HepG2 (cell line): ENCODE results near the gene NDOR1. TPM values are rescaled to one million over a fixed set of nuclear protein-coding genes. Genes with fewer than 3 reads are reported as not detected.

Source experiments
- ARHGAP35 ChIP-seq: sonication (generic); formaldehyde crosslinking; IDR thresholded peaks from 2 replicates; pipeline ENCODE4 v1.9.0; 2022; ENCODE audit warnings: mild to moderate bottlenecking, inconsistent platforms, moderate library complexity, missing genetic modification reagents, borderline replicate concordance
- MAFK ChIP-seq, 2 experiments: IDR thresholded peaks in 1 of 2; conservative IDR thresholded peaks in 1 of 2; 2 replicates each; pipeline ENCODE4 v1.6.1; 2011; ENCODE audit warnings: improper control_type of control experiment in 2 of 2, low read length in 2 of 2
- PHF8 ChIP-seq: sonication (generic); formaldehyde crosslinking; IDR thresholded peaks from 2 replicates; pipeline ENCODE4 v1.5.0; 2020; ENCODE audit warnings: missing genetic modification reagents
- ZNF335 ChIP-seq: sonication (generic); formaldehyde crosslinking; IDR thresholded peaks from 2 replicates; pipeline ENCODE4 v1.4.0; 2020; ENCODE audit warnings: missing genetic modification reagents
- ZNF703 ChIP-seq: sonication (generic); formaldehyde crosslinking; IDR thresholded peaks from 2 replicates; pipeline ENCODE4 v1.5.1; 2020; ENCODE audit warnings: missing genetic modification reagents, mild to moderate bottlenecking, moderate library complexity, borderline replicate concordance
- polyA plus RNA-seq, 8 experiments: library from polyadenylated mRNA; depleted of rRNA in 3 of 8; stranded (reverse) in 7 of 8; unstranded in 1 of 8; fragments of >200 nt; fragmentation: Illumina TruSeq in 4 of 8; extraction: Trizol in 4 of 8; gene quantifications; 2 replicates each; pipeline versions ENCODE4 v1.2.1 to v1.2.3, GENCODE V29; 2011 to 2016; ENCODE audit warnings: low read depth in 4 of 8, missing spikeins in 1 of 8, mixed read lengths in 1 of 8; ENCODE audit not compliant: insufficient read depth in 1 of 8
- total RNA-seq, 5 experiments: library from RNA; depleted of rRNA; stranded (reverse); fragments of >200 nt; fragmentation: Illumina TruSeq; extraction: Trizol; gene quantifications; 2 replicates each; pipeline ENCODE4 v1.2.3, GENCODE V29; 2016; ENCODE audit warnings: low read depth in 1 of 5
- TF ChIP-seq, protein P1 (sequence below): sonication (generic); formaldehyde crosslinking; IDR thresholded peaks from 2 replicates; pipeline ENCODE4 v1.9.0; 2021; ENCODE audit warnings: missing genetic modification reagents, borderline replicate concordance
- TF ChIP-seq, protein P2 (sequence below): IDR thresholded peaks from 2 replicates; pipeline ENCODE4 v1.6.1; 2016; ENCODE audit warnings: low read depth, borderline replicate concordance
- TF ChIP-seq, protein P3 (sequence below): sonication (generic); formaldehyde crosslinking; IDR thresholded peaks from 2 replicates; pipeline ENCODE4 v1.4.0; 2020; ENCODE audit warnings: missing genetic modification reagents
- TF ChIP-seq, protein P4 (sequence below): sonication (generic); formaldehyde crosslinking; IDR thresholded peaks from 2 replicates; pipeline ENCODE4 v1.5.0; 2020; ENCODE audit warnings: mild to moderate bottlenecking, missing genetic modification reagents
- TF ChIP-seq, protein P5 (sequence below): sonication (generic); formaldehyde crosslinking; IDR thresholded peaks from 2 replicates; pipeline ENCODE4 v1.4.0; 2020; ENCODE audit warnings: missing genetic modification reagents

NDOR1 gene
- total and polyA plus RNA-seq, 2 of the 13 experiments (the other 11 are each of a cell fraction or from before 2014, with no cell fraction given), result 3.6 to 8.7 TPM

DNA sequence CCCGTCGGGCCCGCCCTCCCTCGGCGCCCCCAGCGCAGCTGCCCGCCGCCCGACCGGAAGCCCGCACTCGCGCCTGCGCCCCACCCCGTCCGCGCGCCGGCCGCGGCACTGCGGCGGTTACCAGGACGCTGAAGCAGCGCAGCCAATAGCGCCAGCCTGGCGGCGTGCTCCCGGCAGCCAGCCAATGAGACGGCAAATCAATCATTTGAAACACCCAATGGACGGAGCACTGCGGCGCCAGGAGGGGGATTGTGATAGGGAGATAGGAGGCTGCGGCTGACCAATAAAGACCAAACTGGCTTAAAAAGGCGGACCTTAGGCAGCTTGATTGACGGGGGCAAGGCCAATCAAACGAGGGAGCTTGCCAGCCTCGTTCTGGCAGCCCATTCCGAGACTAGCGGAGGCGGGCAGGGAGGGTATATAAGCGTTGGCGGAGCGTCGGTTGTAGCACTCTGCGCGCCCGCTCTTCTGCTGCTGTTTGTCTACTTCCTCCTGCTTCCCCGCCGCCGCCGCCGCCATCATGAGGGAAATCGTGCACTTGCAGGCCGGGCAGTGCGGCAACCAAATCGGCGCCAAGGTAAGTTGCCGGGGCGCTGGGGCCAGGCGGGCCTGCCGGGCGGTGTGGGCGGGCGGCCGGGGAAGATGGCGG, 35.5 kb downstream of the NDOR1 start, which contains the start of gene TUBB4B (continued):
- TF ChIP-seq, protein P1, sequence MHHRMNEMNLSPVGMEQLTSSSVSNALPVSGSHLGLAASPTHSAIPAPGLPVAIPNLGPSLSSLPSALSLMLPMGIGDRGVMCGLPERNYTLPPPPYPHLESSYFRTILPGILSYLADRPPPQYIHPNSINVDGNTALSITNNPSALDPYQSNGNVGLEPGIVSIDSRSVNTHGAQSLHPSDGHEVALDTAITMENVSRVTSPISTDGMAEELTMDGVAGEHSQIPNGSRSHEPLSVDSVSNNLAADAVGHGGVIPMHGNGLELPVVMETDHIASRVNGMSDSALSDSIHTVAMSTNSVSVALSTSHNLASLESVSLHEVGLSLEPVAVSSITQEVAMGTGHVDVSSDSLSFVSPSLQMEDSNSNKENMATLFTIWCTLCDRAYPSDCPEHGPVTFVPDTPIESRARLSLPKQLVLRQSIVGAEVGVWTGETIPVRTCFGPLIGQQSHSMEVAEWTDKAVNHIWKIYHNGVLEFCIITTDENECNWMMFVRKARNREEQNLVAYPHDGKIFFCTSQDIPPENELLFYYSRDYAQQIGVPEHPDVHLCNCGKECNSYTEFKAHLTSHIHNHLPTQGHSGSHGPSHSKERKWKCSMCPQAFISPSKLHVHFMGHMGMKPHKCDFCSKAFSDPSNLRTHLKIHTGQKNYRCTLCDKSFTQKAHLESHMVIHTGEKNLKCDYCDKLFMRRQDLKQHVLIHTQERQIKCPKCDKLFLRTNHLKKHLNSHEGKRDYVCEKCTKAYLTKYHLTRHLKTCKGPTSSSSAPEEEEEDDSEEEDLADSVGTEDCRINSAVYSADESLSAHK, result no peak
- no peak for TF ChIP-seq ZNF335 (CRISPR knock-in tag)
- no peak for TF ChIP-seq ZNF703
- no peak; the same call in 1 of the 2 replicates for TF ChIP-seq ARHGAP35
- no peak for TF ChIP-seq MAFK (conservative IDR thresholded peaks at IDR 0.05 in 1 of 2, IDR thresholded peaks at IDR 0.05 in 1 of 2; ENCODE audit: low read length in 2 of 2)
- TF ChIP-seq, protein P2, sequence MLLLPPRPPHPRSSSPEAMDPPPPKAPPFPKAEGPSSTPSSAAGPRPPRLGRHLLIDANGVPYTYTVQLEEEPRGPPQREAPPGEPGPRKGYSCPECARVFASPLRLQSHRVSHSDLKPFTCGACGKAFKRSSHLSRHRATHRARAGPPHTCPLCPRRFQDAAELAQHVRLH (CRISPR knock-in tag), result 0 out of 2 replicates have a peak, but pooled peaks have one; percentile 54
- no peak; the same call in 1 of the 2 replicates for TF ChIP-seq PHF8 (CRISPR knock-in tag)
- TF ChIP-seq, protein P3, sequence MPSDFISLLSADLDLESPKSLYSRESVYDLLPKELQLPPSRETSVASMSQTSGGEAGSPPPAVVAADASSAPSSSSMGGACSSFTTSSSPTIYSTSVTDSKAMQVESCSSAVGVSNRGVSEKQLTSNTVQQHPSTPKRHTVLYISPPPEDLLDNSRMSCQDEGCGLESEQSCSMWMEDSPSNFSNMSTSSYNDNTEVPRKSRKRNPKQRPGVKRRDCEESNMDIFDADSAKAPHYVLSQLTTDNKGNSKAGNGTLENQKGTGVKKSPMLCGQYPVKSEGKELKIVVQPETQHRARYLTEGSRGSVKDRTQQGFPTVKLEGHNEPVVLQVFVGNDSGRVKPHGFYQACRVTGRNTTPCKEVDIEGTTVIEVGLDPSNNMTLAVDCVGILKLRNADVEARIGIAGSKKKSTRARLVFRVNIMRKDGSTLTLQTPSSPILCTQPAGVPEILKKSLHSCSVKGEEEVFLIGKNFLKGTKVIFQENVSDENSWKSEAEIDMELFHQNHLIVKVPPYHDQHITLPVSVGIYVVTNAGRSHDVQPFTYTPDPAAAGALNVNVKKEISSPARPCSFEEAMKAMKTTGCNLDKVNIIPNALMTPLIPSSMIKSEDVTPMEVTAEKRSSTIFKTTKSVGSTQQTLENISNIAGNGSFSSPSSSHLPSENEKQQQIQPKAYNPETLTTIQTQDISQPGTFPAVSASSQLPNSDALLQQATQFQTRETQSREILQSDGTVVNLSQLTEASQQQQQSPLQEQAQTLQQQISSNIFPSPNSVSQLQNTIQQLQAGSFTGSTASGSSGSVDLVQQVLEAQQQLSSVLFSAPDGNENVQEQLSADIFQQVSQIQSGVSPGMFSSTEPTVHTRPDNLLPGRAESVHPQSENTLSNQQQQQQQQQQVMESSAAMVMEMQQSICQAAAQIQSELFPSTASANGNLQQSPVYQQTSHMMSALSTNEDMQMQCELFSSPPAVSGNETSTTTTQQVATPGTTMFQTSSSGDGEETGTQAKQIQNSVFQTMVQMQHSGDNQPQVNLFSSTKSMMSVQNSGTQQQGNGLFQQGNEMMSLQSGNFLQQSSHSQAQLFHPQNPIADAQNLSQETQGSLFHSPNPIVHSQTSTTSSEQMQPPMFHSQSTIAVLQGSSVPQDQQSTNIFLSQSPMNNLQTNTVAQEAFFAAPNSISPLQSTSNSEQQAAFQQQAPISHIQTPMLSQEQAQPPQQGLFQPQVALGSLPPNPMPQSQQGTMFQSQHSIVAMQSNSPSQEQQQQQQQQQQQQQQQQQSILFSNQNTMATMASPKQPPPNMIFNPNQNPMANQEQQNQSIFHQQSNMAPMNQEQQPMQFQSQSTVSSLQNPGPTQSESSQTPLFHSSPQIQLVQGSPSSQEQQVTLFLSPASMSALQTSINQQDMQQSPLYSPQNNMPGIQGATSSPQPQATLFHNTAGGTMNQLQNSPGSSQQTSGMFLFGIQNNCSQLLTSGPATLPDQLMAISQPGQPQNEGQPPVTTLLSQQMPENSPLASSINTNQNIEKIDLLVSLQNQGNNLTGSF (CRISPR knock-in tag), result peak; percentile 23; the same call in 1 of the 2 replicates
- TF ChIP-seq, protein P4, sequence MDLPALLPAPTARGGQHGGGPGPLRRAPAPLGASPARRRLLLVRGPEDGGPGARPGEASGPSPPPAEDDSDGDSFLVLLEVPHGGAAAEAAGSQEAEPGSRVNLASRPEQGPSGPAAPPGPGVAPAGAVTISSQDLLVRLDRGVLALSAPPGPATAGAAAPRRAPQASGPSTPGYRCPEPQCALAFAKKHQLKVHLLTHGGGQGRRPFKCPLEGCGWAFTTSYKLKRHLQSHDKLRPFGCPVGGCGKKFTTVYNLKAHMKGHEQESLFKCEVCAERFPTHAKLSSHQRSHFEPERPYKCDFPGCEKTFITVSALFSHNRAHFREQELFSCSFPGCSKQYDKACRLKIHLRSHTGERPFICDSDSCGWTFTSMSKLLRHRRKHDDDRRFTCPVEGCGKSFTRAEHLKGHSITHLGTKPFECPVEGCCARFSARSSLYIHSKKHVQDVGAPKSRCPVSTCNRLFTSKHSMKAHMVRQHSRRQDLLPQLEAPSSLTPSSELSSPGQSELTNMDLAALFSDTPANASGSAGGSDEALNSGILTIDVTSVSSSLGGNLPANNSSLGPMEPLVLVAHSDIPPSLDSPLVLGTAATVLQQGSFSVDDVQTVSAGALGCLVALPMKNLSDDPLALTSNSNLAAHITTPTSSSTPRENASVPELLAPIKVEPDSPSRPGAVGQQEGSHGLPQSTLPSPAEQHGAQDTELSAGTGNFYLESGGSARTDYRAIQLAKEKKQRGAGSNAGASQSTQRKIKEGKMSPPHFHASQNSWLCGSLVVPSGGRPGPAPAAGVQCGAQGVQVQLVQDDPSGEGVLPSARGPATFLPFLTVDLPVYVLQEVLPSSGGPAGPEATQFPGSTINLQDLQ (CRISPR knock-in tag), result peak; percentile 52; the same call in 1 of the 2 replicates
- TF ChIP-seq, protein P5, sequence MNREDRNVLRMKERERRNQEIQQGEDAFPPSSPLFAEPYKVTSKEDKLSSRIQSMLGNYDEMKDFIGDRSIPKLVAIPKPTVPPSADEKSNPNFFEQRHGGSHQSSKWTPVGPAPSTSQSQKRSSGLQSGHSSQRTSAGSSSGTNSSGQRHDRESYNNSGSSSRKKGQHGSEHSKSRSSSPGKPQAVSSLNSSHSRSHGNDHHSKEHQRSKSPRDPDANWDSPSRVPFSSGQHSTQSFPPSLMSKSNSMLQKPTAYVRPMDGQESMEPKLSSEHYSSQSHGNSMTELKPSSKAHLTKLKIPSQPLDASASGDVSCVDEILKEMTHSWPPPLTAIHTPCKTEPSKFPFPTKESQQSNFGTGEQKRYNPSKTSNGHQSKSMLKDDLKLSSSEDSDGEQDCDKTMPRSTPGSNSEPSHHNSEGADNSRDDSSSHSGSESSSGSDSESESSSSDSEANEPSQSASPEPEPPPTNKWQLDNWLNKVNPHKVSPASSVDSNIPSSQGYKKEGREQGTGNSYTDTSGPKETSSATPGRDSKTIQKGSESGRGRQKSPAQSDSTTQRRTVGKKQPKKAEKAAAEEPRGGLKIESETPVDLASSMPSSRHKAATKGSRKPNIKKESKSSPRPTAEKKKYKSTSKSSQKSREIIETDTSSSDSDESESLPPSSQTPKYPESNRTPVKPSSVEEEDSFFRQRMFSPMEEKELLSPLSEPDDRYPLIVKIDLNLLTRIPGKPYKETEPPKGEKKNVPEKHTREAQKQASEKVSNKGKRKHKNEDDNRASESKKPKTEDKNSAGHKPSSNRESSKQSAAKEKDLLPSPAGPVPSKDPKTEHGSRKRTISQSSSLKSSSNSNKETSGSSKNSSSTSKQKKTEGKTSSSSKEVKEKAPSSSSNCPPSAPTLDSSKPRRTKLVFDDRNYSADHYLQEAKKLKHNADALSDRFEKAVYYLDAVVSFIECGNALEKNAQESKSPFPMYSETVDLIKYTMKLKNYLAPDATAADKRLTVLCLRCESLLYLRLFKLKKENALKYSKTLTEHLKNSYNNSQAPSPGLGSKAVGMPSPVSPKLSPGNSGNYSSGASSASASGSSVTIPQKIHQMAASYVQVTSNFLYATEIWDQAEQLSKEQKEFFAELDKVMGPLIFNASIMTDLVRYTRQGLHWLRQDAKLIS (CRISPR knock-in tag), result peak; percentile 76
